GM10248 (cell line): ENCODE data around the gene ARIH2.

Experiments
- CTCF ChIA-PET: fragments of 300-600 bp; sonication (Branson Sonifier 250); formaldehyde crosslinking; extraction: SDS; loops from one replicate; lab custom pipeline; 2021; ENCODE audit warnings: antibody characterized with exemption; lab: Yijun Ruan, JAX
- POLR2A ChIA-PET: fragments of 350-650 bp; sonication (Branson Sonifier 250); formaldehyde crosslinking; extraction: SDS; loops from one replicate; lab custom pipeline; 2020; ENCODE audit warnings: antibody characterized with exemption; lab: Yijun Ruan, JAX
- DNase-seq: peaks from one replicate; pipeline ENCODE4 v3.0.0; 2012; ENCODE audit errors: extremely low spot score
- CTCF ChIP-seq: IDR thresholded peaks from 2 replicates; pipeline ENCODE4 v1.5.1; 2012; ENCODE audit warnings: mild to moderate bottlenecking, low read depth; ENCODE audit errors: extremely low read depth, missing control alignments, control extremely low read depth

The ARIH2 gene

DNA sequence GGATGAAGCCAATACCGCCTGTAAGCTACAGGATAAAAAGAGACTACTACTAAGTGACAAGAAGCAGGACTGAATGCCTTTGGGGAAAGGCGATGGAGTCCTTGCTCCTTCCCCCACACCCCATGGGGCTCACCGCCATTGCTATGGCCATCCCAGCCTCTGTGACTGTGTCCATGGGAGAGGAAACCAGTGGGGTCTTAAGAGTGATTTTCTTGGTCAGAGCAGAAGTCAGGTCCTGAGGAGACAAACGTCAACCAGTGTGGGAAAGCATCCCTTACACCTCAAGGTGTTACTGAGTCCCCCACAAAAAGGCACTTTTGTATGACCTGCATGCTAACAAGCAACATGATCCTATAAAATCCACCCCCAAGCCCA, 109.6 kb downstream of the ARIH2 start:
- TF ChIP-seq CTCF: no peak
- no peak for DNase-seq
- CTCF ChIA-PET: interaction anchor here (1.5 kb wide), 1 partner anchor 69 kb away, joined by 4 read pairs; no protein-coding TSS in a partner anchor
- POLR2A ChIA-PET: interaction anchor here (0.5 to 1.8 kb wide), 5 partner anchors 8 to 79 kb away, joined by 5 to 29 read pairs (median 17); partner anchors contain the start of genes QRICH1 and WDR6

DNA sequence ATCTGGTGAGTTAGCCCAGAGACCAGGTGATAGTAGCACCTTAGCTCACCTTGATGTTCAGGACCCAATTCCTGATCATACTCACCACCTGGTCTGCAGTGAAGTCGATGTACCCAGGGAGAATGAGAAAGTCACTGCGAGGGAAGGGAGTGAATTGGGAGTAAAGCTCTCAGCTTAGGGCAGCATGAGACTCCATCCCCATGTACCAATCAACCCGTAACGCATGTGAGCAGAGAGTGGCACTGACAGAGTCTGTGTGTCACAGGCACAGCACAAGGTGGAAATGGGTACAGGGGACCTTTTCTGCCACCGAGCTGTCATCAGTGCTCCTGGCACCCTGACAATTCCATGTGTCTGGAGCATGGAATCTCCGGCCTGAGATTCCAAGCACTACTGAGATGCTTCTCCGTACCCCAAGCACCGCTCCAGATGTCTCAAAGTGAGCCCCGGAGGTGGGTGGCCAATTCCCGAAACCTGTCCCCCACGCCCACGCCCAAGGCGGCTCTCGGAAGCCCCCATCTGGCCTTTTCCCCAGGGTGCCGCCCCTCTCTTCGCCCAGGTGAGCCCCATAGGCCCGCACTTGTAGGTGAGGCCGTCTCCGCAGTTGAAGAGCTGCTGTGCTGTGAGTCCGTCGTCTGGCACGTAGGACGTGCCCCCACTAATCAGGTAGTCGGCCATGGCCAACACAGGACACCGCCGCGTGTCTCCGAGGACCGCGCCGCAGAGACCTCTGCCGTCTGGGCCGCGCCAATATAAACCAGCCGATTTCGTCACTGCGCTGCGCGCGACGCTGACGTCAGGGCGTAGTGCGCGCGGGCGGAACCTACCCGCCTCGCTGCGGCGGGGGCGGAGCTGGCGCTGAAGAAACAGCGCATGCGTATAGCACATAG, 110.3 kb downstream of the ARIH2 start, which contains the start of gene IMPDH2:
TSS of gene IMPDH2 (minus strand) at position 726 of the 890 bp plus-strand sequence. CDS start at position 678, 48 bp downstream.
- TF ChIP-seq CTCF: peak; percentile 16
- POLR2A ChIA-PET: interaction anchor here (0.5 to 1.8 kb wide), 17 partner anchors 8 to 1705 kb away, joined by 3 to 29 read pairs (median 5); partner anchors contain the start of genes DALRD3, P4HTM, QRICH1 and USP19
- CTCF ChIA-PET: interaction anchor here (0.6 to 1.5 kb wide), 7 partner anchors 9 to 70 kb away, joined by 3 to 5 read pairs (median 4); partner anchors contain the start of genes P4HTM and WDR6
- peak; percentile 91 for DNase-seq

GRCh38 chr3:49029563-49029884, 110.9 kb downstream of the ARIH2 start:
- ChIA-PET CTCF (interaction anchor here (0.6 to 1.5 kb wide), 7 partner anchors 9 to 70 kb away, joined by 3 to 5 read pairs (median 4); partner anchors contain the start of genes P4HTM and WDR6), POLR2A (interaction anchor here (0.5 to 1.8 kb wide), 15 partner anchors 9 to 1706 kb away, joined by 3 to 29 read pairs (median 5); partner anchors contain the start of genes DALRD3, P4HTM, QRICH1 and USP19)
- DNase-seq: no peak
- TF ChIP-seq CTCF: no peak

GRCh38 chr3:49030321-49030720, 111.7 kb downstream of the ARIH2 start:
- no peak for DNase-seq
- ChIA-PET CTCF (interaction anchor here (1.2 to 2.4 kb wide), 2 partner anchors 9 to 21 kb away, joined by 3 to 19 read pairs; partner anchors contain the start of gene NDUFAF3), POLR2A (interaction anchor here (0.7 to 1.3 kb wide), 2 partner anchors 10 to 510 kb away, joined by 3 to 5 read pairs; no protein-coding TSS in a partner anchor)
- TF ChIP-seq CTCF: no peak

- POLR2A ChIA-PET: no interaction called here
- CTCF ChIA-PET: interaction anchor here (1.5 to 2.4 kb wide), 3 partner anchors 11 to 44 kb away, joined by 5 to 19 read pairs (median 6); partner anchors contain the start of genes NDUFAF3 and WDR6
- no peak for TF ChIP-seq CTCF
- DNase-seq: no peak
Measured at GRCh38 chr3:49032646-49033304, 114.1 kb downstream of the ARIH2 start.

DNA sequence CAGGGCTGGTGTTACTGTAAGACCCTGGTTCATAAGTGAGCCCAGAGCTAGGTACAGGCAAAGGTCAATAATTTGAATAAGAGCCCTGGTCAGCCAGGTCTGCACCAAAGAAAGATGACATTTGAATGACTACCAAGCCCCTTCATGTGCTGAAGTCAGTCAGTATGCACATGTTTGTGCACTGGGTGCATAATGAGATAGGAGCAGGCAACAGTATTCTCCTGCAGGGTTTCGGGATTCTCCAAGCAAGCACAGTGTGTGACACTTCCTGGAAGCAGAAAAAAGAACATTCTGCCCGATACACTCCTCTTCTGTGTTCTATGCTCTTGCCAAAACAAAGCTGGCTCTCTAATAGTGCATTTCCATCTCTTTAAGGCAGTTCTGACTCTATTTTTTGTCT, 116.0 kb downstream of the ARIH2 start:
- ChIA-PET CTCF (interaction anchor here (1.1 to 2.1 kb wide), 2 partner anchors 13 to 16 kb away, joined by 3 to 12 read pairs; partner anchors contain the start of gene NDUFAF3), POLR2A (no interaction called here)
- TF ChIP-seq CTCF: no peak

More for the DNA sequence above, 116.0 kb downstream of the ARIH2 start:
- no peak for DNase-seq
